ACHN (cell line): ENCODE measurements around the gene PSMD9.
A peak's percentile ranks its signal among the peaks of the same experiment; 100 is the strongest.

Experiments used
- DNase-seq: peaks from one replicate; pipeline ENCODE4 v3.0.0-alpha.2; 2015
- in situ Hi-C: cut with HindIII; loops from 2 replicates; pipeline ENCODE4 v1.10.0; 2017; ENCODE audit warnings: low sequenced_read_pairs, low pct_ligation_motif_present, low pct_unique_long_range_greater_than_20kb

PSMD9 gene

DNA sequence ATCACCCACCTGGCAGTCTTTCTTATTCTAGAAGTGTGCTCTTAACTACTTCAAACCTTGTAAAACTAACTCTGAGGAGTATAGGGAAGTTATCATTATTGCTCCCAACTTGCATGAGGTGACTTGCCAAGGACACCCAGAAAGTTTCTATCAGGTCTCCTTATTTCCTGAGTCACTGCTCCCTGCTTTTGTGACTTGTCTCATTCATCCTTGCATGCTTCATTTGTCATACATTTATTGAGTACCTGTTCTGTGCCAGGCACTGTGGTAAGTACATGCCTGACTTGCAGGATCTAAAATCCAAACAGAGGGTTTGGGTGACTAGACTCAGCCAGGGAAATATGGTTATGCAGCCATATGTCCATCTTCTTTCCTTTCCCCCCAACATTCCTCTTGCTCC lies 55.3 kb downstream of the PSMD9 start:
- in situ Hi-C loops, result no loop called here
- no peak for DNase-seq

DNA sequence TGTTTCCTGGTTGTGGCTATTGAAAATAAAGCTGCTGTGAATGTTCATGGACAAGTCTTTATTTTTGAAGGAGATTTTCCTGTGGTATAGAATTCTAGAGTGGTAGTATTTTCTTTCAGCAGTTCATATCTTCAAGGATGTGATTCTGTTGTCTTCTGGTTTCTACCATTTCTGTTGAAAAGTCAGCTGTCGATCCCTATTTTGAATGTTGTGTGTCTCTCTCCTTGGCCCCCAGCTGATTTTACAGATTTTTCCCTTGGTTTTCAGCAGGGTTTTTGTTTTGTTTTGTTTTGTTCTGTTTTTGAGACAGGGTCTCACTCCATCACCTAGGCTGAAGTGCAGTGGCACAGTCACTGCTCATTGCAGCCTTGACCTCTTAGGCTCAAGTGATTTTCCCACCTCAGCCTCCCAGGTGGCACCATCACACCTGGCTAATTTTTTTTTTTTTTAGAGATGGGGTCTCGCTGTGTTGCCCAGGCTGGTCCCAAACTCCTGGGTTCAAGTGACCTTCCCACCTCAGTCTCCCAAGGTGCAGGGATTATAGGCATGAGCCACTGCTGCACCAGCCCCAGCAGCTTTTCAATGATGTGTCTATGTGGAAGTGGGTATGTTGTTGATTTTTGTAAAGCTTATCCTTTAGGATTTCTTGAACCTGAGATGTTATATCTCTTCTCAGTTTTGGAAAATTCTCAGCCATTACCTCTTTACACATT lies 57.9 kb downstream of the PSMD9 start:
- in situ Hi-C loops, result no loop called here
- DNase-seq, result no peak

DNA sequence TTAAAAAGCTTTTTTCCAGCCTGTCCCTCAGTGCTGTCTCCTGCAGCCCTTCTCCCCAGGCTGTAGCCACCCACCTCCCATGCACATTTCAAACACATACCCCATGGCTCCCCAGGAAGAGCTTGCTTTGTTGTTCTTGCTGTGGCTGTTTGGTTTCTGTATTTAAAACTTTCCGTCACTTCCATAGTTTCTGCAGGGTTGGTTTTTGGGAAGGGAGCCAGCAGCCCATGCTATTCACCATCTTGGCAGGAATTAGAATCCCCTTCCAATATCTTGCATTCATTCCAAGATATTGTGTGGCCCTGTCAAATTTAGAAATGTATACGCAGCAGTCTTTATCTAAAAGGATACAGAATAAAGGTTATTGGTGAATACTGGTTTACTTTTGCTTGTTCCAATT lies 59.4 kb downstream of the PSMD9 start:
- in situ Hi-C loops, result no loop called here
- DNase-seq, result no peak

DNA sequence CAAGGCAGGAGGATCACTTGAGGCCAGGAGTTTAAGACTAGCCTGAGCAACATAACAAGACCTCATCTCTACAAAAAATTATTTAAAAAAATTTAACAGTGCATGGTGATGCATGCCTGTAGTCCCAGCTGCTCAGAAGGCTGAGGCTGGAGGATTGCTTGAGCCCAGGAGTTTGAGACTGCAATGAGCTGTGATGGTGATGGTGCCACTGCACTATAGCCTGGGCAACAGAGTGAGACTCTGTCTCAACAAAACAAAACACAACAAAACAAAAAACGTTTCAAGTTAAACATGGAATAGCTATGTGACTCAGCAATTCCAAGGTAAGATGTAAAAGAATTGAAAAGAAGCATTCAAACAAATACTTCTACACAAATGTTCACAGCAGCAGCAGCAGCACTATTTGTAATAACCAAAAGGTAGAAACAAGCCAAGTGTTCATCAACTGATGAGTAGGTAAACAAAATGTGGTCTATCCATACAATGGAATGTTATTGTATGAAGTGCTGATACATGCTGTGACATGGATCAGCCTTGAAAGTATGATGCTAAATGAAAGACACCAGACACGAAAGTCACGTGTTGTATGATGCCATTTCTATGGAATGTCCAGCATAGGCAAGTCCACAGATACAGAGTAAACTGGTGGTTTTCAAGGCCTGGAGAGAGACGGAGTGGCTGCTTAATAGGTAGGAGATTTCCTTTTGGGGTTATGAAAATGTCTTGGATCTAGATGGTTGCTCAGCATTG lies 61.2 kb downstream of the PSMD9 start:
- in situ Hi-C loops, result no loop called here
- peak; percentile 24 for DNase-seq

DNA sequence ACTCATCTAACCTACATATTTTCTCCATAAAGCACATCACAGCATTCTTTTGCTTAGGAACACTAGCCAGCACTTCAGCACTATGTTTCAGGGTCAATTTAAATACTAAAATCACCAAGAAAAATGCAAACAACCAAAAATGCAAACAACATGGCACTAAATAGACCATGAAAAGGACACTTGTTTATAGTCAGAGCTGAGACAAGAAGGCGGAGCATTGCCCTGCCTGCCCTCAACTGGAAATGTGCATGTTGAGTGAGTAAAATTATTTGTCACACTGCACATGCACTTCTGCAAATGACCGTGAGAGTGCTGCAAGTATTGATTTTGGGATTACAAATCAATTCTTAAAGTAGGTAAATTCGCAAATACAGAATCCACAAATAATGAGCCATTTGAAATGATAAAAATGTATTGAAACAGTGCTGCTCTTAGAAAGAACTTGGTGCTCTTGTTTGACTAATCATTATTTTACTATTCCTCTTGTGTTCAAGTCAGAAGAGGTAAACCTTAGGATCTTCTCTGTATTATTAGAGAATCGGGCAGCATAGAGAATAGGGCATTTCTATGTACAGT lies 64.6 kb downstream of the PSMD9 start:
- in situ Hi-C loops, result no loop called here
- DNase-seq, result no peak

DNA sequence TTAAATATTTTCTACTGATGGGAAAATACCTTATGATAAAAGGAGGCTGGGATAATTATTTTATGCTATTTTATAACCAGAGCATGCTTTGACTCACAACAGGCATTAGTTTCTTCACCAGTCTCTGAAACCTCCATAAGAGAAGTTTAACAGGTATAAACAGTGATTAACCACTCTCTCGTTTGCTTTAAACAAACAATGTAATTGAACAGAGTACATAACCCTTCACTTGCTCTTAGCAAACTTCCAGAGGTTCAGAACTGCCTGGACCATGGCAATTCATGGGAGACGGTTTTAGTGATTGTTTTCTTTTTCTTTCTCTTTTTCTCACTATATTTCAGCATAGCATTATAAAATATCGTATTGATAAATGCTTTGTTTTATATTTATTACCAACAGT lies 65.1 kb downstream of the PSMD9 start:
- no peak for DNase-seq
- in situ Hi-C loops, result no loop called here

DNA sequence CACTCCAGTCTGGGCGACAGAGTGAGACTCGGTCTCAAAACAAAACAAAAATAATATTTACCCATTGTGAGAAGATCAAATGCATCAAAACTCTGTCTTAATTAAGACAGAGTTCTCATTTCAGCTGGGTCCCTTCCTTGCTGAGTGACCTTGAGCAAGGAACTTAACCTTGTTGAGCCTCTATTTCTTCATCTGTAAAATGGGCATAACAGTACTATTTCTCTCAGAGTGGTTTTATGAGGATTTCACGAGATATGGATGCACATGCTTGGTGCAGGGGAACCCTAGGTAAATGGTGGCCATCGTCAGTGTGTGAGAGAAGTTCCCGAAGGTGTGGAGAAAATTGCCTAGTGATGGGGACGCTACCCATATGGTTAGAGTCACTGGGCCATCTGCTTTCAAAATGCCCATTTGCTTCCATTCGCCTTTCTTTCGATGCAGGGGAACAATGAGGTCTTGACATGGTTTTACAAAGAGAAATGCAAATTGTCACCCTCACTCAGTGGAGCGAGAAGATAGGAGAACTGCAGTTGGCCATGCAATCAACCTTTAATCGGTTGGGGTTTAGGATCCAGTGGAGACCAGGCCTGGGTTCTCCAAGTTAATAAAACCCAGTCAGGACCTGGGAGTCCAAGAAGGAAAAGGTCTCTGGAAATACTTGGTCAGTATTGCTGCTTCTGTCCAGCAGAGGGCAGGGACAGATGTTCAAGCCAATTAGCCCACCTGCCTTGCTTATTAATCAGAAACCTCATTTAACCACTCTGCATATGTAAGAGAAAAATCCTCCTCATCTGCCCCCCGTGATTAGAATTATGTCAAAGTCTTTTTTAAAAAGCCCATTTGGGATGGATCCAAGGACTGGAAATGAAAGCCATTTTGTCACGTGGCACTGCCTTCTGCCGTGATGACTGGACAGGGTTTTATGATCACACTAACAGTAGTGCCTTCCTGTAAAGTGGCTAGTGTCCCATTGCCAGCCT lies 67.0 kb downstream of the PSMD9 start:
- peak; percentile 46 for DNase-seq
- in situ Hi-C loops, result no loop called here

DNA sequence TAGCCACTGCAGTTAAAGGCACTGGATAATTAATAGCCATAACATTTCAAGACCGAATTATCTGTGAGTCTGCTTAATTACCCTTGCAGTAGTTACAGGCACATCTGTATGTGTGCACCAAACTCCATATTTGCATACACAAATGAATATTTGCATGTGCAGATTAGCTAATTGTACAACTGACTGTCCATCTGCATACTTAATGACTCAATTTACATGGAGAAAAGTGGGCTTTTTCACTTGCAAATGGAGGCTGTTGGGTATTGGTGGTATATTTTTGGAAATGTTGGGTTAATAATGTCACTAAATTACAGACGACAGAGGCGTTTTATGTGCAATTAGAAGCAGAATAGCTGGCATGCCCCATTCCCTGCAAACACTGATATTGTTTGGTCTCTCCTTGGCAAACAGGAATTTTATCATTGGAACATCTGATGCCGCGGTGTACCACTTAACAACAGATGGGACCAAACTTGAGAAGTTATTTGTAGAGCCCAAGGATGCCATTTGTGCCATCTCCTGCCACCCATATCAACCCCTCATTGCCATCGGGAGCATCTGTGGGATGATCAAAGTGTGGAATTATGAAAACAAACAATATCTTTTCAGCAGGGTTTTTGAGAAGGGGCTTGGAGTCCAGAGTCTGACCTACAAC lies 69.4 kb downstream of the PSMD9 start:
- in situ Hi-C loops, result no loop called here
- DNase-seq, result no peak

DNA sequence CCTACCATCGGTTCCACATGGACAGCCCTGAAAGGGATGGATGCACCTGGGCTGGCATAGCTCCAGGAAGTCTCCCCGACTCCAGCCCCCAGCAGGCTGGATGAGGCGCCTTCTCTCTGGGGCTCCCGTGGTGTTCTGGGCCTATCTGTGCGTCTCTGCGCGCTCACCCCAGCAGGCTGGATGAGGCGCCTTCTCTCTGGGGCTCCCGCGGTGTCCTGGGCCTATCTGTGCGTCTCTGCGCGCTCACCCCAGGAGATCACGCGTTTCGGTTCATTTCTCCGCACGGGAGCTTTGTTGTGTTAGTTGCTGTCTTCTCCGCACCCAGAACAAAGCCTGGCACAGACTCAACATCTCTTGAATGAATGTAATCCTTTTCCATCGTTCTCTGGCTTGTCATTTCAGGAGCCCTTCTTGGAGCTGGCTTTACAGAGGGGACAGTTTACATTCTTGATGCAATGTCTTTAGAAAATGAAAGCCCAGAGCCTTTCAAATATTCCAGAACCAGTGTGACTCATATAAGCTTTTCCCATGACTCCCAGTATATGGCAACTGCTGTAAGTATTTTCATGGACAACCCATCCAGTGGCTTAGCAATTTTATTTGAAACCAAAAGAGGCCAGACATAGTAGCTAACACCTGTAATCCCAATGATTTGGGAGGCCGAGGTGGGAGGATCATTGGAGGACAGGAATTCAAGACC lies 70.1 kb downstream of the PSMD9 start:
- in situ Hi-C loops, result no loop called here
- DNase-seq, result no peak

DNA sequence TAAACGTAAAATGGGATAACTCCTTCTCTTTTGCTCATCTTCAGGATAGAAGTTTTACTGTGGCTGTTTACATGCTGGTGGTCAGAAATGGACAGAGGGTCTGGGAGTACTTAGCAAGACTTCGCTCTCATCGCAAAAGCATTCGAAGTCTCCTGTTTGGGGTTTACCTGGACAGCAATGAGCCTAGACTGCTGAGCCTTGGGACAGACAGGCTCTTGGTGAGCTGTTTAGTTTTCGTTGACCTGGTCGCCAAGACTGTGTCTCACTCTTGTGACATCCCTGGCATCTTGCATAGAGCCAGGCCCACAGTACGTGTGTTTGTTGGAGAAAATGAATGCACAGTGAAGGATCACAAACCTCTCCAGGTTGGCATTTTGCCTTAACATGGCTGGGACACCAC lies 72.0 kb downstream of the PSMD9 start:
- in situ Hi-C loops, result no loop called here

DNA sequence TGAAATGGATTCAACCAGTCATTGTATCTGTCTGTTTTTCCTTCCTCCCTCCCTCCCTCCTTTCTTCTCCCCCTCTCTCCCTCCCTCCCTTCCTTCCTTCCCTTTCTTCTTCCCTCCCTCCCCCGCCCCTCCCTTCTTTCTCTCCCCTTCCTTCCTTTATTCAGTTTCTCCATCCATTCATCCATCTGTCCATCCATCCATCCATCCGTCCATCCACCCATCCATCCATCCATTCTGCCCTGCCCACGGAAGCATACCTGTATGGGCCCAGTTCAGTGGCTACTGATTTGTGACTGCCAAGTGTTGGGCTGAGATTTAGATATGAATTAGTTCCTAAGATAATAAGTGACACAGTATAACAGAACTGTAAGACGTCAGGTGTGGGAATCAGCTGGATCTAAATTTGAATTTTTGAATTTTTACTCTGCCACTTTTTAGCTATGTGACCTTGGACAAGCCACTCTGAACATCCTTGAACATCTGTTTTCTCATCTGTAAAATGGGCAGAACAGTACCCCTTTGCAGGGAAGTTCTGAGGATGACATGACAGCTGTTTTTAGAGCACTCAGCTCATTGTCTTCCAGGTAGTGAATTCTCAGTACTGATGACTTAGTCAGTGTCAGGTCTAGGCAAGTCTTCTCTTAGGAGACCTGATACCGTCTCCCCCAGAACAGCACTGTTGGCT lies 72.7 kb downstream of the PSMD9 start:
- DNase-seq, result no peak
- in situ Hi-C loops, result no loop called here

More for the DNA sequence above, 72.0 kb downstream of the PSMD9 start:
- no peak for DNase-seq

DNA sequence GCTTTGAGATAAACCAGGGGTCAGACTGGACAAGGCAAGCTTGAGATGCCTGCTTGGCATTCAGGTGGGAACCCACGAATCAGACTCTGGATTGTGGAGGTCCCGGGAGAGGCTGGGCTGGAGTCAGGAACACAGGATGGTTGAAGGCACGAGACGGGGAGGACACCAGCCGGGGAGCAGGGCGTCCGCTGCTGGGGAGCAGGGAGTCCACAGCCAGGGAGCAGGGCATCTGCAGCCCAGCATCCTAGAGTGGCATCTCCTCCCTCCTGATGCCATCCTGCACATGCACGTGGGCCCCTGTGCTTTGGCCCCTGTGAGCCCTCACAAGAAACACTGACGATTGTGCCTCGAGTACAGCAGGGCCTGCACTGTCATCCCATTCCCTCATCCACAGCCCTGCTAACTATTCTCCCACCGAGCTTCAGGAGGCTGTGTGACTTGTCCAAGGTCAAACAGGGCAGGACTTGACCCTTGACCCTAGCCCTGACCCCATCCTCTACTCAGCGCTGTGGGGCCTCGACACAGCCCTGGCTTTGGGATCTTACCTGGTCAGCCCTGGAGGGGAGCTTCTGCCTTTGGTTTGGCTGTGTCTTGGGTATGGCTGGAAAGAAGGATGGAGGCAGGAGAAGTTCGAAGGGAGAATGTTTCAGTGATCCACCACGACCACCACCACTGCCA lies 74.9 kb downstream of the PSMD9 start:
- no peak for DNase-seq

DNA sequence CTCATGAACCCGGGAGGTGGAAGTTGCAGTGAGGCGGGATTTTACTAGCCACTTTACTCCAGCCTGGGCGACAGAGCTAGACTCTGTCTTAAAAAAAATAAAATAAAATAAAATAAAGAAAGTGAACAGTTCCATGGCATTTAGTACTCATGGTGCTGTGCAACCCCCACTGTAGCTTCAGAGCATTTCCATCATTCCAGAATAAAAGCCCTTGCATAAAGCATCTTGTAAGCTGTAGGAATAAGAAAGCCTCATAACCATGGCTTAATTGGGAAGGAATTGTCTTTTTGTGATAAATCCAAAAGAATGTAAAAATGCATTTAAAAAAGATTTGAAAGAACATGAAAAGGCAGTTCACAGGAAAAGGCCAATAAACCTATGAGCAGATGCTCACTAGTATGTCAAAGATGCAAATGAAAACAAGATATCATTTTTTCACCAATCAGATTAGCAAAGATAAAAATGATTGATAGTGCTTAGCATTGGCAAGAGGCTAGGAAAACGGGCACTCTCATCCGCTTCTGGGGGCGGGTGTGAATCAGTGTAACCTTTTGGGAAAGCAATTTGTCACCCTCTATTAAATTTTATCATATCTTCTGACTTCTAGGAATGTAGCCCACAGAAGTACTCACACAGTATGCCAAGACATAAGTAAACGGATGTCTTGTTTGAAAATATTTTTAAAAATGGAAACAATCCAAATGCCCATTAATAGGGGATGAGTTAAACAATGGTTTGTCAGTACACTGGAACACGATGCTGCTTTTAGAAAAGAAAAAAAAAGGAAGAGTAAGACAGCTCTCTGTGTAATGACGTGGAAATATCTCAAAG lies 76.4 kb downstream of the PSMD9 start:
- DNase-seq, result peak; percentile 21
- in situ Hi-C loops, result no loop called here

More for the DNA sequence above, 74.9 kb downstream of the PSMD9 start:
- in situ Hi-C loops, result no loop called here

DNA sequence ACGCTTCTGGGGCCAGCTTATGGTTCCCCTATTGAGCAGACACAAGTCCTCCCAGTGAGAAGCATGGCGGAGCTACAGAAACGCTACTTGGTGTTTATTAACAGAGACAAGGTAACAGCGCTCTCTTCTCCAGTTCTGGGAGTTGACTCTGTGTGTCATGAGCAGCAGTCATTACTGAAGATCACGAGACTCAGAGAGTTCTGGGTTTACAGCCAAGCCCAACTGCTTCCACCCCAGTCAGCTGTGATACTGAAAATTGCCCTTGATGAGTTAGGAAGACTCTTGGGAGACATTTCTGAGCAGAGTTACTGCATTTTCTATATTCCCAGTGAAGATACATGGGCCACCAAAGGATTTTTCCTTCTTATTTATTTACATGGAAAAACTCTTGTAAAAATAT lies 78.4 kb downstream of the PSMD9 start:
- in situ Hi-C loops, result no loop called here
- no peak for DNase-seq
